Loucy (cell line): ENCODE data around the gene ARHGEF39.

Experiments used
- CTCF ChIP-seq: fragments of 200-600 bp; sonication (generic); conservative IDR thresholded peaks from 2 replicates; pipeline ENCODE4 v1.5.1; 2014; ENCODE audit warnings: mild to moderate bottlenecking, antibody characterized with exemption, low read length
- EZH2phosphoT487 ChIP-seq: fragments of 200-600 bp; IDR thresholded peaks from 2 replicates; pipeline ENCODE4 v1.6.1; 2018; ENCODE audit warnings: antibody characterized with exemption, mild to moderate bottlenecking, moderate library complexity, borderline replicate concordance

- no peak for TF ChIP-seq CTCF
- TF ChIP-seq EZH2phosphoT487, result no peak
These were observed 8.6 kb downstream of the ARHGEF39 start for GRCh38 chr9:35656348-35656747.
